ENCODE results near the gene CAMK4.
"Not testable (repeated sequence)": the region's sequence is repeated elsewhere in the genome, so short reads cannot be mapped to it uniquely, and the experiment has no call there.

CAMK4 gene

GRCh38 chr5:111320953-111321352, 96.8 kb downstream of the CAMK4 start:
- no peak for DNase-seq

DNA sequence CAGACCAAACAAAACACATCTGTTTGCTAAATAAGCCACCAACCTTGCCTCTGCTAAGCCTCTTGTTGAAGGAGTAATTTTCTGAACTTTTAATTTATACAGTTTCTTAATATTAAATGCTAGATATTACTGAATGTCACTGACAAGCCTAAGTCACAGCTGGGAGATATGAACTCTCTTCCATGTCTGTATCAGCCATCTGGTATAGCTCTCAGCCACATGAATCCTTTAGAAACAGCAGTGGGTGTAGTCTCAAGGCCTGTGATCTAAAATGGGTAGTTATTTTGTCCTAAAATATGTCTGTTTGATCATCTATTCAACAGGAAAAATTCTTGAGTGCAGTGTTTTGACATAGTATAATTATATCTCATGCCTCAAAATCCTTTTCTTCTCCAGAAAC, 97.2 kb downstream of the CAMK4 start:
- DNase-seq = no peak

- no peak for DNase-seq
These were observed 102.4 kb downstream of the CAMK4 start for GRCh38 chr5:111326551-111326950.

DNA sequence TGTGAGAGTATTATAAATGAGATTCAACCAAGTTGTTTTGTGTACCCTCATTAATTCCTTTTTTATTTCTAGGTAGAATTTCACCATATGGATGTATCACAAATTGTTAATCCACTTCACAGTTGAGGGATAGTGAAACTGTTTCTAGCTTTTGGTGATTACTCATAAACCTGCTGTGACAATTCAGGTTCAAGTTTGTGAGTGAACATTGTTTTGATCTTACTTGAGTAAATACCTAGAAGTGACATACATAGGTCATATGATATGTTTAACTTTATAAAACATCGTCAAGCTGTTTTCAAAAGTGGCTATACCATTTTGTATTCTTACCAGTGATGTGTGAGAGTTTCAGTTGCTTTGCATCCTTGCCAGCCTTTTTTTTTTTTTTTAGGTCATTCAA, 112.9 kb downstream of the CAMK4 start:
- DNase-seq = no peak

DNA sequence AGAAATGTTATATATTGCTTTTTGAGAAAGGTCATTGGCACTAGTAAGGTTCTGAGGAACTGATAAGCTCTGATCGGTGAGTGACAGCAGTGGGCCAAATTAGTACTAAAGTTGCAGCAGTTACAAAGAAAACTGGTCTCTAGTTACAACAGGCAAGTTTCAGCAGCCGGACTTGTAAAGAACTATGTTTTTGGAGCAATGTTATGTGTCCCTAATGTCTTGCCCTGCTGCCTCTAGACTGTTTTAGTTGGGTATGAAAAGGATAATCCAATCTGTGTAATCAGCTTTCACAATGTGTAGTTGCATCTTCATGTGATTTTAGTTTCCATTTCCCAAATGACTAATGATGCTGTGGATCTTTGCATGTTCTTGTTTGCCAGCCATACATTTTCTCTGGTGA, 113.5 kb downstream of the CAMK4 start:
- DNase-seq = no peak

GRCh38 chr5:111345731-111346130, 121.5 kb downstream of the CAMK4 start:
- no peak for DNase-seq

GRCh38 chr5:111347021-111347420, 122.8 kb downstream of the CAMK4 start:
- no peak for DNase-seq

DNA sequence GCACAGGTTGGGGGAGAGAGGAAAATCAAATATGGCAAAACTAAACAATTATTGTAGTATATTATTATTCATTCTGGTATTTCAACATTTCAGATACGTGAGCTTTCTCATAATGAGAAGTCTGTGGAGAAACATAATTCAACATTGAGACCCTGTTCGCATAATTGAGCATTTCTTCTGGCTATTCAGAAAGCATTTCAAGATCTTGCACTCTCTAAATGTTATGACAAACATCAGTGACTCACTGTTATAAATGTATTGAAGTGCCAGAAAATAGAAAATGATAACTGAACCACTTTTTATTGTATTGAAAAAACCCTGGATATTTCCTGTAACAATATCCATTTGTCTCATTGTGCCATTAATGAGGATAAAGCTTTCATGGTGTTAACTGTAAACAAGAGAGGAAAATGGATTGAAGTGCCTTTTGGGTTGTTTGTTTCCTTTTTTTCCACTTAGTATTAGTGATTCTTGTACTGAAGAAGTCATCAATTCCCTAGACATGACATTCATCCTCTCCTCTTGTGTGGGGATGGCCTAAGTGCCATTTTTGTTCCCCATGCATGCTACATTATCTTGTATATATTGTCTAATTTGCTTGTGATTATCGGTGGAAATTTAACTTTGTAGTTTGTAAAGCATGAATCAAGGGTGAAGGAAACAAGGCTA, 124.6 kb downstream of the CAMK4 start:
- DNase-seq = no peak

DNA sequence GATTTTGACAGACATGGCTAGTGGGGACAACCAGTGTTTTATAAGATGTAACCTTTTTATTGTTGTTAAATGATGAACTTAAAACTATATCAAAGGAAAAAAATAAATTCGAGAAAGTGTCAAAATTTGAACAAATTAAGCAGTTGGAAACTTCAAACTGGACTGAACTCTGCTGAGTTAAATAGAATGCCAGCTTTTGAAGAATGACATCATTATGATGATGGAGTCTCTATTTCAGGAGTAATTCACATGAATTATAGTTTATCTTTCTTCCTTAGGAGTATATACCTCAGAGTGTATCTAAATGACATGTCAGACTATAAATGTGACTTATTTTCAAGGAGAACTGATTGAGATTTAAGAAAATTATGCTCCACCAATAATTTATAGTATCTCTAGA, 125.2 kb downstream of the CAMK4 start:
- no peak for DNase-seq

DNA sequence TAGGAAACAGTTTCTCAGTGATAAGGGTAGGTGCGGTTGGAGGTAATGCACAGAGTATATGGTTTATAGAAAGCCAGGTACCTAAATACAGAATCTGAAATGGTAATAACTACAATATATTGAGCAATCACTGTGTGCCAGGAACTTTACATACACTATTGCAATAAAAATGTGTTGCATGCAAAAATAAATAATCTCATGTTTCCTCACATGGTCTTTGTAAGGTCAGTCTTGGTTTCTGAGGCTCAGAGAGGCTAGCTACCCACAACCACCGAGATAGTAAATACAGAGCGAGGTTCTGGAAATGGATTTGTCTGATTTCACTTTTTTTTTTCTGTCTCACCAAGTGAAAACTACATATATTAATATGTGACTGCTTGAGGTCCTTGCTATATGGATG, 128.9 kb downstream of the CAMK4 start:
- DNase-seq = no peak

GRCh38 chr5:111358726-111359125, 134.5 kb downstream of the CAMK4 start:
- not testable (repeated sequence) for DNase-seq

- DNase-seq = no peak
These were observed 136.0 kb downstream of the CAMK4 start for GRCh38 chr5:111360173-111360572.

DNA sequence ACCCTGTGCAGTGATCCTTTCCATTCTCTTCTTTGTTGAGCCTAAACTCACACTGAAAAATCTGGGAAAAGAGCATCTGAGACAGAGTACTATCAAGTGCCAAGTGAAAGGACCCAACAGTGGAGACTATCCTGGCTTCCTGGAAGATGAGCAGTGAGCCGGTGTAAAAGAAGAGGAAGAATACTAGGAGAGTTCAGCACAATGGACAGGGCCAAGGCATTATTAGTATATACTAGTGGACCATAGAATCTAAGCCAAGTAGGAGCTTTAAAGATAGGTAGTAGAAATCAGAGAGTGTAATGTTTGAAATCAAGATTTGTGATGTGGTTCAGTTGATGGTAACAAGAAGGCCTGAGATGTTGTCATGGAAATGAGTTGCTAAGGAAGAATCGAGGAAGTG, 140.8 kb downstream of the CAMK4 start:
- DNase-seq = no peak

DNA sequence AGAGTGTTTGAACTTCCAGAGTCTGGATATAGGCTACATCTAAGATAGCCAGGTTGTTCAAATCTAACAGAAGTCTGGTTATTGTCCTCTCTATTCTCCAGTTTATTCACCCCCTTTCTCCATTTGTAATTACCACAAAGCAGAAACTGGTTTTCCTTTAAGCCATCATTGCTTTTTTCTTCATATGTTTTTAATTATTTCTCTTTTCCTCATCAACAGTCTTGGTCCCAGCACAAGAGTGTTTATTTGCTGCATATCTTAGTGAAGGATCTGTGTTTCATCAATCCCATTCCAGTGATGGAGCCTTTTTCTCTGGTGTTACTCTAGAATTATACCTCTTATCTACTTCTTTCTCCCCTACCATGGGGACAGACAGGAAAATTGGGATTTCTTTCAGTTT, 142.2 kb downstream of the CAMK4 start:
- no peak for DNase-seq

DNA sequence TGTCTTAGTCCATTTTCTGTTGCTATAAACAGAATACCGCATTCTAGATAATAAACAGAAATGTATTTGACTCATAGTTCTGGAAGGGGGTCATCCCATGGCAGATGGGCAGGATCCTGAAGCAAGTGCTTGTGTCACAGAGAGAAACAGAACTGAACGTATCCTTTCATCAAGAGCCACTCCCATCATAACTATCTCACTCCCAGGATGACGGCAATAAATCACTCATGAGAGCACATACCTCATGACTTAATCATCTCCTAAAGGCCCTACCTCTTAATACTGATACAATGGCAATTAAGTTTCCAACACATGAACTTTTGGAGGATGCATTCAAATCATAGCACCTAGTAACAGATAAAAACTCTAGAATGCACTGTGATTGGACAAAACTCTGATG, 142.9 kb downstream of the CAMK4 start:
- DNase-seq = no peak

DNA sequence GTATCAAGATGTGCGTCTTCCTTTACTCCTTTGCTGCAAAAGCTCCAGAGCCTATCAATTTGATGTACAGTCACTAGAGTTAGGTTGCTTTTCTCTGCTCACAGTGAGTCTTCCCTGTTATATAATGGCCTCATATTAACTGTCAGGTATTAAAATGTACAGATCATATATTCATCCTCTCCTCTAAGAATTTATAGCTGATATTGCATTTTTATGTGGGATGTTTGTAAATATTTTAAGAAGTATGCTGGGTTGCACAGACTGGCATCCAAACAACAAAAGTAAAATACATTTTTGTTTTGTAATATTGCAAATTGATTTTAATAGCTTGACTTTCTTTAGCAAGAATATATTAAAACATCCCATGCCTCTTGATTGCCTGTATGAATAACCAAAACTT, 148.6 kb downstream of the CAMK4 start:
- DNase-seq = no peak

- no peak for DNase-seq
These were observed 150.2 kb downstream of the CAMK4 start for GRCh38 chr5:111374380-111374779.

DNA sequence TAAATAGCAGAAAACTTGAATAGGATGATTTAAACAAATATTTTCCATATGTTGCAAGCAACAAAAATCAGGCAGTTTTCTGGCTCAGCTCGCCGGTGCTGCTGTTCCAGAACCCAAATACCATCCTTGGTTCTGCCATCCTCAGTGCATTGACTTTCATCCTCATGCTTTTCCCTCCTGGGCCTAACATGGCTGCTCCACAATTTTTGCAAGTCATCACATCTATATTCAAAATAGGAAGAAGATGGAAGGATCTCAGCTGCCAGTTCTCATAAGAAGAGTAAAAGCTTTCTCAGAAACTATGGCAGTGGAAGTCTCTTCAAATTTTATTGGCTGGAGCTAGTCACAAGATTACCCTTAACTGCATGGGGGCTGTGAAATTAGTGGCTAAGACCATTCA, 151.5 kb downstream of the CAMK4 start:
- DNase-seq = no peak

DNA sequence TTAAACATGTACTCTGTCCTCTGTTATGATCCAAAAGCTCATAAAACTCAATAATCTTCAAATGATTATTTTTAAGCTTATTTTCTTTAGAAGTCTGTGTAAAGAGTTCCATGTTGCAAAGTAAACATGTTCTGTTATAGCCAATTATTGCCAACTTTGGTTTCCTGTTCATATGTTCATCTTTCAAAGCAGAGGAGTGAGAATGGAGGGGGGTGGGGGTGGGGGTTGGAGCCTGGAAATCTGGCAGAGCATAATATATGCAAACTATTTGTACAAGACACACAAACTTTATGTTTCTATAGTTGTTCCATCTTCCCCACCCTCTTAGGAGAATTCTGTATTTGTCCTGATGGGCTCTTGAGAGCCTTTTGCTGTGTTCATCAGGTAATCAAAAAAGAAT, 153.1 kb downstream of the CAMK4 start:
- no peak for DNase-seq

DNA sequence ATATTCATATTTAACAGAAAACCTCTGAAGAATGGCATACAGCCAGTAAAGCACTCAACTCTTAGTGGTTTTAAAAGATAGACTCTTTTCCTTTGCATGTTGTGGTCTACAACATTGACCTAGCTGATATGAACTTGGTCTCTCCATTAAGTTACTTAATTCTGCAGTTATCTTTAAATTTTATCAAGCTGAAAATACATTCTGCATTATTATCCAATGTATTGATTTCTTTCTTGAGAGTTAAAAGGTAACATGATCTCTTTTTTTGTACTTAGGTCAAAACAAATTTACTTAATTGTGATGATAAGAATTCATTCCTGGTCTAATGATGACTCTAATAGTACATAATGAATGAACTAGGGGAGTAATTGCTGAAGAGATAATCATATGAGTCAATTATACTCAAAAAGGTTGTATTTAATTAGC, 155.2 kb downstream of the CAMK4 start:
- DNase-seq = no peak

- no peak for DNase-seq
These were observed 159.2 kb downstream of the CAMK4 start for GRCh38 chr5:111383288-111383970.

- no peak for DNase-seq
These were observed 160.0 kb downstream of the CAMK4 start for GRCh38 chr5:111384220-111384619.

DNA sequence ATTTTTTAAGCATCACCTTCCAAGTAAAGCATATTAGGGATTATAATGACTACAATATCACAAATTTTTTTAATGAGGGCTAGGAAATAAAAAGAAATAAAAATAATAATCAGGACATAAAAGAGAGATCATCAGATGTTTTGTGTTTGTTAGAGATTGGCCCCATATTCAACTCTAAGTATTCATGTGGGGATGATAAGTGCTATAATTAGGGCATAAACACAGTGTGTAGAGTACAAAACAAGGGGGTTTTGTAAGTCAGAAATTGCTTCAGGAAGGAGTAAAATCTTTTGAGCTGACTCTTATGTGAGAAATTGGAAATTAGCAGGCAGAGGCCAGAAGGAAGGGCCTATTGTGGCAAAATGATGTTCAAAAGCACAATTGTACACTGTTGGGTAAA, 160.9 kb downstream of the CAMK4 start:
- no peak for DNase-seq

GRCh38 chr5:111385970-111386831, 162.0 kb downstream of the CAMK4 start:
- no peak for DNase-seq
